ENCODE results near the gene AGBL1.
A peak's percentile ranks its signal among the peaks of the same experiment; 100 is the strongest.

The AGBL1 gene

GRCh38 chr15:86432861-86433260 is 353.2 kb downstream of the AGBL1 start:
- Histone ChIP-seq H3K27me3 (ENCODE audit: insufficient read depth, poor library complexity, severe bottlenecking) (no peaks in the 10 kb centered on the region), H3K27ac (replicated peaks) (no peak overlapping the region), H3K4me3 (replicated peaks; ENCODE audit: insufficient read depth, low read length) (no peak overlapping the region)
- no peak for TF ChIP-seq GABPA (IDR thresholded peaks at IDR 0.05; ENCODE audit: low read depth)
- TF ChIP-seq SPI1 (IDR thresholded peaks at IDR 0.05; ENCODE audit: borderline replicate concordance, low read depth): no peak
- no peak for DNase-seq (ENCODE audit: low read depth in 1 of 2, low spot score in 1 of 2)

DNA sequence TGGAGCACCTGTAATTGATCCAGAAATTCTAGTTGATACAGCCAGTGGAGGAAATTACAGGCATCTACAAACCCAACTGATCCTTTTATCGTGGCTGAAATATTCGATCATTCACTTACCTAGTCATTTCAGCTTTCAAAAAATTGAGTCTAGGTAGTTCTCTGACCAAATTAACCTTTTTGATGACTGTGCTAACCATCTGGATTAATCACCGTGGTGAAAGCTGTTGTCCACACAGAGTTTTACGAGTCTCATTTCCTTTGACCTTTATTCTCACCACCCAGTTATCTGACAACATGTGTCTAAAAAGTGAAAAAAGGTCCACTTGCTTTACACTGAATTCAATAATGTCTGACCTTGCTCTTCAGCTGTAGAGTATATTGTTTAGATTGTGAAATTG is 354.3 kb downstream of the AGBL1 start:
- Histone ChIP-seq H3K27me3 (ENCODE audit: insufficient read depth, poor library complexity, severe bottlenecking) (no peaks in the 10 kb centered on the region), H3K4me3 (replicated peaks; ENCODE audit: insufficient read depth, low read length) (no peak overlapping the region), H3K27ac (replicated peaks) (no peak overlapping the region)
- DNase-seq (ENCODE audit: low read depth in 1 of 2, low spot score in 1 of 2): no peak
- TF ChIP-seq GABPA (IDR thresholded peaks at IDR 0.05; ENCODE audit: low read depth) (no peak), POLR2AphosphoS5 (IDR thresholded peaks at IDR 0.05; ENCODE audit: low read depth) (no peak), SPI1 (IDR thresholded peaks at IDR 0.05; ENCODE audit: borderline replicate concordance, low read depth) (no peak), CTCF (IDR thresholded peaks at IDR 0.05; ENCODE audit: insufficient read depth, low read length) (no peak)
- TF ChIP-seq, protein P1, sequence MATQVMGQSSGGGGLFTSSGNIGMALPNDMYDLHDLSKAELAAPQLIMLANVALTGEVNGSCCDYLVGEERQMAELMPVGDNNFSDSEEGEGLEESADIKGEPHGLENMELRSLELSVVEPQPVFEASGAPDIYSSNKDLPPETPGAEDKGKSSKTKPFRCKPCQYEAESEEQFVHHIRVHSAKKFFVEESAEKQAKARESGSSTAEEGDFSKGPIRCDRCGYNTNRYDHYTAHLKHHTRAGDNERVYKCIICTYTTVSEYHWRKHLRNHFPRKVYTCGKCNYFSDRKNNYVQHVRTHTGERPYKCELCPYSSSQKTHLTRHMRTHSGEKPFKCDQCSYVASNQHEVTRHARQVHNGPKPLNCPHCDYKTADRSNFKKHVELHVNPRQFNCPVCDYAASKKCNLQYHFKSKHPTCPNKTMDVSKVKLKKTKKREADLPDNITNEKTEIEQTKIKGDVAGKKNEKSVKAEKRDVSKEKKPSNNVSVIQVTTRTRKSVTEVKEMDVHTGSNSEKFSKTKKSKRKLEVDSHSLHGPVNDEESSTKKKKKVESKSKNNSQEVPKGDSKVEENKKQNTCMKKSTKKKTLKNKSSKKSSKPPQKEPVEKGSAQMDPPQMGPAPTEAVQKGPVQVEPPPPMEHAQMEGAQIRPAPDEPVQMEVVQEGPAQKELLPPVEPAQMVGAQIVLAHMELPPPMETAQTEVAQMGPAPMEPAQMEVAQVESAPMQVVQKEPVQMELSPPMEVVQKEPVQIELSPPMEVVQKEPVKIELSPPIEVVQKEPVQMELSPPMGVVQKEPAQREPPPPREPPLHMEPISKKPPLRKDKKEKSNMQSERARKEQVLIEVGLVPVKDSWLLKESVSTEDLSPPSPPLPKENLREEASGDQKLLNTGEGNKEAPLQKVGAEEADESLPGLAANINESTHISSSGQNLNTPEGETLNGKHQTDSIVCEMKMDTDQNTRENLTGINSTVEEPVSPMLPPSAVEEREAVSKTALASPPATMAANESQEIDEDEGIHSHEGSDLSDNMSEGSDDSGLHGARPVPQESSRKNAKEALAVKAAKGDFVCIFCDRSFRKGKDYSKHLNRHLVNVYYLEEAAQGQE (IDR thresholded peaks at IDR 0.05; ENCODE audit: insufficient replicate concordance, low read depth): no peak

- no peak overlapping the region for H3K4me3 ChIP-seq (replicated peaks; ENCODE audit: insufficient read depth, low read length)
- no peak overlapping the region for H3K27ac ChIP-seq (replicated peaks)
- TF ChIP-seq POLR2AphosphoS5 (IDR thresholded peaks at IDR 0.05; ENCODE audit: low read depth) (no peak), CTCF (IDR thresholded peaks at IDR 0.05; ENCODE audit: insufficient read depth, low read length) (no peak), SPI1 (IDR thresholded peaks at IDR 0.05; ENCODE audit: borderline replicate concordance, low read depth) (no peak), GABPA (IDR thresholded peaks at IDR 0.05; ENCODE audit: low read depth) (no peak)
- TF ChIP-seq, protein P1 (IDR thresholded peaks at IDR 0.05; ENCODE audit: insufficient replicate concordance, low read depth): no peak
- H3K27me3 ChIP-seq (ENCODE audit: insufficient read depth, poor library complexity, severe bottlenecking): no peaks in the 10 kb centered on the region
- no peak for DNase-seq (ENCODE audit: low read depth in 1 of 2, low spot score in 1 of 2)
These were observed 359.9 kb downstream of the AGBL1 start for GRCh38 chr15:86439614-86440013.

DNA sequence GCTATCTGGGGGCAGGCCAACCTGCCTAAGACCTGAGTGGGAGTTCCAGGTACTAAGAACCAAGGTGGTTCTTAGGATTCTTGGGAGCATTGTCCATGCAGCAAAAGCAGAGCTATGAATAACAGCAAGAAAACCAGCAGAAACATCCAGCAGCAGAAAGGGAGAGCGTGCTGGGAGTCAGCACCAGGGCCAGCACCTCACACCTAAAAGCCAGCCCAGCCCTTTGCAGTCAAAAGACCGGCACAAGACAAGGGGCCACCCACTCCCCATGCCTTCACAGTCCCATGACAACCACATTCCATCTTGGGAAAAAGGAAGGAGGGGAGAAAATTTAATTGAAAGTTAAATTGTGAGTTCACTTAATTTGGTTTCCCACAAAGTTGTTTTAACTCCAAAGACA is 364.9 kb downstream of the AGBL1 start:
- TF ChIP-seq GABPA (IDR thresholded peaks at IDR 0.05; ENCODE audit: low read depth): no peak
- TF ChIP-seq, protein P1 (IDR thresholded peaks at IDR 0.05; ENCODE audit: insufficient replicate concordance, low read depth): peak; percentile 85
- DNase-seq (ENCODE audit: low read depth in 1 of 2, low spot score in 1 of 2): no peak
- Histone ChIP-seq H3K4me3 (replicated peaks; ENCODE audit: insufficient read depth, low read length) (no peak overlapping the region), H3K27ac (replicated peaks) (no peak overlapping the region), H3K27me3 (ENCODE audit: insufficient read depth, poor library complexity, severe bottlenecking) (no peaks in the 10 kb centered on the region)

Measured in HL-60 (cell line).